K562 treated with DMSO at 1 percent for 12 hours (cell line): ENCODE results near the gene PLPP6. TPM values are rescaled to one million over a fixed set of nuclear protein-coding genes. Genes with fewer than 3 reads are reported as not detected.

Source experiments
- total RNA-seq: library from RNA; unstranded; fragments of 300-600 nt; gene quantifications from 2 replicates; pipeline ENCODE4 v1.2.3, GENCODE V29; 2022; ENCODE audit not compliant: insufficient read depth

PLPP6 gene
- 4.7 and 8.0 TPM in 2 replicates for total RNA-seq

DNA sequence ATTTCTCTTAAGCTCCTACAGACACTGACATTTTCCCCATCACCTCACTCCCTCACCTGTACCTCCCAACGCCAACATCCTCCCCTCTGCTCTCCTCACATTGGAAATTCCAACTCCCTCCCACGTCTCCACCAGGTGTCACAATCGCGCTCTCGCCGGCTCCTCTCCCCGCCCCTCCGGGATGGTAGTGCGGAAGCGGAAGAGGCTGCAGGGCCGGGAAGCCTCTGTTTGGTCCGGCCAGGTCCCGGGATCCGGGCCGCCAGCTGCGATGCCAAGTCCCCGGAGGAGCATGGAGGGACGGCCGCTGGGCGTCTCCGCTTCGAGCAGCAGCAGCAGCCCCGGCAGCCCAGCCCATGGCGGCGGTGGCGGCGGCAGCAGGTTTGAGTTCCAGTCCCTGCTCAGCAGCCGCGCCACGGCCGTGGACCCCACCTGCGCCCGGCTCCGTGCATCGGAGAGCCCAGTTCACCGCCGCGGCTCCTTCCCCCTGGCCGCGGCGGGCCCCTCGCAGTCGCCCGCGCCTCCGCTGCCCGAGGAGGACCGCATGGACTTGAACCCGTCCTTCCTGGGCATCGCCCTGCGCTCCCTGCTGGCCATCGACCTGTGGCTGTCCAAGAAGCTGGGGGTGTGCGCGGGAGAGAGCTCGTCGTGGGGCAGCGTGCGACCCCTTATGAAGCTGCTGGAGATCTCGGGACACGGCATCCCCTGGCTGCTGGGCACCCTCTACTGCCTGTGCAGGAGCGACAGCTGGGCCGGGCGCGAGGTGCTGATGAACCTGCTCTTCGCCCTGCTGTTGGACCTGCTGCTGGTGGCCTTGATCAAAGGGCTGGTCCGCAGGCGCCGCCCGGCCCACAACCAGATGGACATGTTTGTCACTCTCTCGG lies at the start of gene PLPP6:
Gene PLPP6 (plus strand): TSS at position 187 of the 881 bp plus-strand sequence. CDS start 82 bp downstream, at position 269.

GRCh38 chr9:4666042-4666699 lies 4.1 kb downstream of the PLPP6 start, which contains the start of gene SPATA6L:
TSS of gene SPATA6L (minus strand) at chr9:4666480. CDS start at chr9:4666250, 230 bp downstream.

DNA sequence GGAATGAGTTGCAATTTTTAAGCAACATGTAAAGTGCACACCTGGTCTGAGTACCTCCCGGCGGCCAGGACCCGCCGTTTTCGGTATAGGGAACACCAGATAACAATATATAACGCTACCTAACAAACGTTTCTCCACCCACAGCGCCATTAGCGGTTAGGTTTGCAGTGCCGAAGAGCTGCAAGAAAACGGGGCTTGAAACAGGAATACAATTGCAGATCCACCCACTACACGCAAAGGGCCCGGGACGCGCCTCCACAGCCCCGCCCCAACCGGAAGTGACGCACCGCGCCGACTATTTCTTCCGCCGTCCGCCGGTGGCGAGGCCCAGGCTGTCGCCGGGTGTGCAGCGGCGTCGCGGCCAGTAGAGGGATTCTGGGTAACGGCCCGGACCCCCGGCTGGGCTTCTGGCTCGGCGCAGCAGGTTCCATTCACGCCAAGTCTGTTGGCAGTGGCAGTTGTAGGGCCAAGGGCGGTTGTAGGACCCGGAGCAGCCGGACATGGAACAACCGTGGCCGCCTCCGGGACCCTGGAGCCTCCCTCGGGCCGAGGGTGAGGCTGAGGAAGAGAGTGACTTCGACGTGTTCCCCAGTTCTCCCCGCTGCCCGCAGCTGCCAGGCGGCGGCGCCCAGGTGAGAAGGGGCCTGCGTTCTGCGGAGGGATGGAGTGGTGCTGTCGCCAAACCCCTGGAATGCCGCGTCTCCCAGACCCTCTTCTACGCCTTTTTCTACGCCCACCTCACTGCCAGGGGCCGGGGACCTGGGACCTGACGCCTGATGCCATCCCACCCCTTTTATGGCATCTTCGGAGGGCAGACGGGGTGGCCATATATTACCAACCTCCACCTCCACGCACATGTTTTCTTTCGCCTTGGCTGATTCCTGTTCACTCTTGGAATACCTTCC lies 17.4 kb downstream of the PLPP6 start, which contains the start of gene CDC37L1:
Gene CDC37L1 (plus strand): TSS at position 302 of the 905 bp plus-strand sequence. CDS start 199 bp downstream, at position 501.

Other genes starting within 250 kb of the PLPP6 start
- not detected in 2 replicates for gene SLC1A1, start 171.8 kb upstream of the PLPP6 start, total RNA-seq
- gene SPATA6L, start 4.2 kb downstream of the PLPP6 start, total RNA-seq = not detected in 2 replicates
- gene CDC37L1, start 17.3 kb downstream of the PLPP6 start, total RNA-seq = 2.1 and 8.2 TPM in 2 replicates
- 18.7 and 41.6 TPM in 2 replicates for gene AK3, start 78.9 kb downstream of the PLPP6 start, total RNA-seq
- 13.7 and 22.8 TPM in 2 replicates for gene RCL1, start 130.7 kb downstream of the PLPP6 start, total RNA-seq